Kidney epithelial cell (primary cell): Measurements from ENCODE around the gene YDJC. TPM values are rescaled to one million over a fixed set of nuclear protein-coding genes. Genes with fewer than 3 reads are reported as not detected.

ENCODE experiments used
- DNase-seq: peaks from one replicate; pipeline ENCODE4 v3.0.0-alpha.2; 2010; ENCODE audit warnings: low read depth
- H3K27me3 ChIP-seq: 2 replicates; pipeline ENCODE4 v1.6.0; 2011; ENCODE audit warnings: low read length; ENCODE audit not compliant: control insufficient read depth, insufficient read depth
- H3K36me3 ChIP-seq: 2 replicates; pipeline ENCODE4 v1.5.1; 2011; ENCODE audit warnings: low read length; ENCODE audit not compliant: control insufficient read depth, insufficient read depth
- H3K4me3 ChIP-seq: 2 replicates; pipeline ENCODE4 v1.5.1; 2011; ENCODE audit warnings: low read depth, mild to moderate bottlenecking, control low read depth, low read length
- total RNA-seq: library from RNA; depleted of rRNA; stranded (reverse); fragments of >200 nt; gene quantifications from 2 replicates; pipeline ENCODE4 v1.2.3, GENCODE V29; 2015
- TF ChIP-seq, protein P1 (sequence below): IDR thresholded peaks from 2 replicates; pipeline ENCODE4 v1.5.1; 2011; ENCODE audit warnings: mild to moderate bottlenecking, moderate library complexity, low read length, control low read depth, inconsistent platforms; ENCODE audit not compliant: insufficient read depth, poor library complexity, severe bottlenecking

The YDJC gene
- total RNA-seq, 1 donor from 2014 or later, result 95.5 TPM

DNA sequence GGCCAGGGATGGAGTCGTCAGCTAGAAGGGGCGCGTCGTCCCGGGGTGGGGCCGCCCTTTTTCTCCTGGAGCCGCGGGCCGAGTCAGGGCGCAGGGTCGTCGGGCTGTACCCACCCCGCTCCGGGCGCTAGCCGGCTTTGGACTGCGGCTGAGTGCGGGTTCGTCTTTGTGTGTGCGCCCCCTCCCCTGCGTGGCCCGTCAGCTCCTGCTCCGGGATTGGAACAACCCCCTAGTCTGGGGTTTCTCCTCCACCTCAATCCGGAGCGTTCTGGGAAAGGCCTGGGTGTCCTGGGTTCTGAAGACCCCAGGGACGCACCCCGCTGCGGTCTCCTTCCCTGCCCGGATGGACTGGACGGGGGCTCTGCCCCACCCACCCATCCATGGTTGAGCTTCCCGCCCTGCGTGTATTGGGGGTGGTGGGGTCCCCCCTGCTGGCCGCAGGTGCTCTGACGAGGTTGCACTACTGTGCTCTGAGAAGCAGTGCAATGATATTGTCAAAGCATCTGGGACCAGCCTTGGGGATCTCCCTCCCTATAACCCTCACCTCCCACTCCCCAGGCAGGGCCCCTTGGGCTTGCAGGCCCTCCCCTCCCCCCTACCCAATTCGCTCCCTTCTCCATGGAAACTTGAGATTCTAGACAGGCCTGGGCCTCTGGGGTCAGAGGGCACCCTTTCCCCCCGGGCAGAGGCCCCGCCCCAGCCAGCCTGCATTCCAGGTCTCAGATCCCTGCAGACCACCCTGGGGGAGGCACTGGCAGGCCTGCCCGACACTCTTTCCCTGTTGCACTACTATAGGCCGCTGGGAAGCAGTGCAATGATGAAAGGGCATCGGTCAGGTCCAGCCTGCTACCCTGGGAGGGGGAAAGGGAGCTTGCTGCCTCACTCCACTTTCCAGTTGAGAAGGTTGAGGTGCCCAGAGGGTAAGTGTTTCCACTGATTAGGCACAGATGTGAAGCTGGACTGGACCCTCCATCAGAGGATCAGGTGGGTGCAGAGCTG is 23.0 kb upstream of the YDJC start:
- DNase-seq, result no peak
- TF ChIP-seq, protein P1, sequence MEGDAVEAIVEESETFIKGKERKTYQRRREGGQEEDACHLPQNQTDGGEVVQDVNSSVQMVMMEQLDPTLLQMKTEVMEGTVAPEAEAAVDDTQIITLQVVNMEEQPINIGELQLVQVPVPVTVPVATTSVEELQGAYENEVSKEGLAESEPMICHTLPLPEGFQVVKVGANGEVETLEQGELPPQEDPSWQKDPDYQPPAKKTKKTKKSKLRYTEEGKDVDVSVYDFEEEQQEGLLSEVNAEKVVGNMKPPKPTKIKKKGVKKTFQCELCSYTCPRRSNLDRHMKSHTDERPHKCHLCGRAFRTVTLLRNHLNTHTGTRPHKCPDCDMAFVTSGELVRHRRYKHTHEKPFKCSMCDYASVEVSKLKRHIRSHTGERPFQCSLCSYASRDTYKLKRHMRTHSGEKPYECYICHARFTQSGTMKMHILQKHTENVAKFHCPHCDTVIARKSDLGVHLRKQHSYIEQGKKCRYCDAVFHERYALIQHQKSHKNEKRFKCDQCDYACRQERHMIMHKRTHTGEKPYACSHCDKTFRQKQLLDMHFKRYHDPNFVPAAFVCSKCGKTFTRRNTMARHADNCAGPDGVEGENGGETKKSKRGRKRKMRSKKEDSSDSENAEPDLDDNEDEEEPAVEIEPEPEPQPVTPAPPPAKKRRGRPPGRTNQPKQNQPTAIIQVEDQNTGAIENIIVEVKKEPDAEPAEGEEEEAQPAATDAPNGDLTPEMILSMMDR, result no peak
- H3K36me3 ChIP-seq, result no peaks in the 10 kb centered on the region
- no peaks in the 10 kb centered on the region for H3K27me3 ChIP-seq
- H3K4me3 ChIP-seq, result peak overlapping the region; percentile 73

DNA sequence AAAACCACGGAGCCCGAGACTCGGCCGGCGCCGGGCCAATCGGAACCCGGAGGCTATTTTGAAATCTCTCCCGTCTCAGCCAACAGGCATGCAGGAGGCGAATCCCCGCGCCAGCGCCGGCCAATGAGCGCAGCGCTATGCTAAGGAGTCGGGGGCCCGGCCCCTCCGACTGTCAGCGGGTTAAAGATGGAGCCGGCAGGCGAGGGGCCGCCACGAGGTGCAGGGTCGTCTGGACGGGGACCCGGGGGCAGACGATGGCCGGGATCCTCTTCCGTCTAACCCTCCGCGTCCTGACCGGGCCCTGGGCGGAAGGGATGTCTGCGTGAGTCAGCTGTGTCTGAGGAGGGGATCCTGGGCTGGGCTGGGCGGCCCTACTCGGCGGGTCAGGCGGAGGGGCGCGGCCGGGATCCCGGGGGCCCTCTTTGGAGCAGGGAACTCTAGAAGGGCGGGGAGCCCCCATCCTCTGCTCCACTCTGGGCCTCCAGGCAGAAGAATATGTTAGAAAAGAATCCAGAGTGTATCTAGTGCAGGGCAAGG is 22.3 kb upstream of the YDJC start:
- DNase-seq, result no peak
- TF ChIP-seq, protein P1, result no peak
- Histone ChIP-seq H3K27me3 (no peaks in the 10 kb centered on the region), H3K36me3 (no peaks in the 10 kb centered on the region), H3K4me3 (peak overlapping the region; percentile 73)

DNA sequence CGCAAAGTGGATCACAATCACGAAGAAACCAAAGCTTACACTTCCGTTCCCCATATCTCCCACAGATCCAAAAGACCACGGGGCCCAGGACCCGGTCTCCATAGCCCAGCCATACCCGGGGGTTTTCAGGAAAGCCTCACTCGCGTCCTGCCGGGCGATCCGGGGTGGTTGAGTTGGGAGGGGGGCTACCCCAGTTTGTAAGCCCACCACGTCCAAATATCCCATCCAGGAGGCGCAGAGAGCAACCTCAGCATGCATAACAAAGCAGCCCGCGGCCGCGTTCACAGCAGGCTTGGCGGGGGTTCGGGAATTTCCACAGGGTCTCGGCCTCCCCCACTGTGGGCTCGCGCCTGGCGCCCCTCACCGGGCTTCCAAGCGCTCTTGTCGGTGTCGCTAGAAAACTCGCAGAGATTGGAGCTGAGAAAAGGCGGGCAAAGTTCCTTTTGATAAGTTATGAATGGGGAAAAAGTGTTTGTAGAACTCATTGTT is 21.7 kb upstream of the YDJC start:
- TF ChIP-seq, protein P1, result no peak
- H3K4me3 ChIP-seq, result peak overlapping the region; percentile 73
- H3K27me3 ChIP-seq, result no peaks in the 10 kb centered on the region
- no peaks in the 10 kb centered on the region for H3K36me3 ChIP-seq
- DNase-seq, result no peak

- Histone ChIP-seq H3K27me3 (no peaks in the 10 kb centered on the region), H3K36me3 (no peaks in the 10 kb centered on the region), H3K4me3 (peak overlapping the region; percentile 73)
- TF ChIP-seq, protein P1, result no peak
- DNase-seq, result no peak
Measured at GRCh38 chr22:21650823-21651520, 21.1 kb upstream of the YDJC start.

DNA sequence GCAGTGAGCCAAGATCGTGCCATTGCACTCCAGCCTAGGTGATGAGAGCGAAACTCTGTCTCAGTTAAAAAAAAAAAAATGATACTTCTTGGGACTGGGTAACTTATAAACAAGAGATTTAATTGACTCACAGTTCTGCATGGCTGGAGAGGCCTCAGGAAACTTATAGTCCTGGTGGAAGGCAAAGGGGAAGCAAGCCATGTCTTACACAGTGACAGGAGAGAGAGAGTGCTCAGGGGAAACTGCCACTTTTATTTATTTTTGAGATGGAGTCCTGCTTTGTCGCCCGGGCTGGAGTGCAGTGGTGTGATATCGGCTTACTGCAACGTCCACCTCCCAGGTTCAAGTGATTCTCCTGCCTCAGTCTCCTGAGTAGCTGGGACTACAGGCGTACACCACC is 20.5 kb upstream of the YDJC start:
- TF ChIP-seq, protein P1, result no peak
- DNase-seq, result no peak
- H3K4me3 ChIP-seq, result no peak overlapping the region
- no peaks in the 10 kb centered on the region for H3K27me3 ChIP-seq
- H3K36me3 ChIP-seq, result no peaks in the 10 kb centered on the region
